ENCODE data around the gene CEP112. TPM values are rescaled to one million over a fixed set of nuclear protein-coding genes. Genes with fewer than 3 reads are reported as not detected.

CEP112 gene
- total and polyA plus RNA-seq, 2 of the 13 experiments (the other 11 are each of a cell fraction or from before 2014, with no cell fraction given): 1.2 to 3.4 TPM

- TF ChIP-seq HES4 (CRISPR knock-in tag; IDR thresholded peaks at IDR 0.05; ENCODE audit: borderline replicate concordance) (no peak), PHF20 (CRISPR knock-in tag; IDR thresholded peaks at IDR 0.05) (no peak), ZNF326 (CRISPR knock-in tag; IDR thresholded peaks at IDR 0.05; ENCODE audit: borderline replicate concordance) (no peak), TCF7L2 (IDR thresholded peaks at IDR 0.05; ENCODE audit: low read depth, low read length) (no peak), BORCS8-MEF2B (CRISPR knock-in tag; IDR thresholded peaks at IDR 0.05) (no peak), PLSCR1 (CRISPR knock-in tag; IDR thresholded peaks at IDR 0.05; ENCODE audit: borderline replicate concordance) (no peak), RERE (CRISPR knock-in tag; IDR thresholded peaks at IDR 0.05; ENCODE audit: low read depth) (no peak), RXRB (CRISPR knock-in tag; IDR thresholded peaks at IDR 0.05; ENCODE audit: borderline replicate concordance) (no peak)
These were observed 449.3 kb downstream of the CEP112 start (continued) for GRCh38 chr17:65742403-65743307.

Data from HepG2 (cell line).